NT2/D1 (cell line): ENCODE measurements around the gene BTK.
"Not testable (repeated sequence)": the region's sequence is repeated elsewhere in the genome, so short reads cannot be mapped to it uniquely, and the experiment has no call there.

Experiments
- DNase-seq: peaks from one replicate; pipeline ENCODE4 v3.0.0-alpha.2; 2011; ENCODE audit warnings: low read depth, low spot score
- H3K27me3 ChIP-seq: 2 replicates; pipeline ENCODE4 v1.6.0; 2011; ENCODE audit warnings: mild to moderate bottlenecking; ENCODE audit not compliant: insufficient read length, insufficient read depth
- H3K36me3 ChIP-seq: 2 replicates; pipeline ENCODE4 v1.6.1; 2011; ENCODE audit warnings: mild to moderate bottlenecking, low read length, mixed read lengths; ENCODE audit not compliant: insufficient read depth, insufficient read length
- H3K4me1 ChIP-seq: 2 replicates; pipeline ENCODE4 v1.5.1; 2011; ENCODE audit not compliant: insufficient read depth, insufficient read length
- H3K4me3 ChIP-seq: 2 replicates; pipeline ENCODE4 v1.5.1; 2011; ENCODE audit warnings: low read depth; ENCODE audit not compliant: insufficient read length
- H3K9ac ChIP-seq: 2 replicates; pipeline ENCODE4 v1.6.0; 2011; ENCODE audit warnings: low read depth; ENCODE audit not compliant: insufficient read length
- H3K9me3 ChIP-seq: 2 replicates; pipeline ENCODE4 v1.5.1; 2011; ENCODE audit warnings: mild to moderate bottlenecking, low read length; ENCODE audit not compliant: insufficient read depth
- SUZ12 ChIP-seq: IDR thresholded peaks from 2 replicates; pipeline ENCODE4 v1.6.1; 2011; ENCODE audit not compliant: insufficient read length, insufficient read depth; ENCODE audit errors: extremely low read depth
- YY1 ChIP-seq: IDR thresholded peaks from 2 replicates; pipeline ENCODE4 v1.6.1; 2011; ENCODE audit not compliant: insufficient read length, insufficient read depth
- ZNF274 ChIP-seq: IDR thresholded peaks from 2 replicates; pipeline ENCODE4 v1.6.1; 2011; ENCODE audit warnings: mild to moderate bottlenecking, low read depth, low read length

Gene BTK

GRCh38 chrX:101359966-101360365, 26.0 kb downstream of the BTK start:
- TF ChIP-seq ZNF274, result no peak
- TF ChIP-seq SUZ12, result no peak
- no peak for TF ChIP-seq YY1
- Histone ChIP-seq H3K36me3 (no peaks in the 10 kb centered on the region), H3K4me3 (no peak overlapping the region), H3K27me3 (no peaks in the 10 kb centered on the region), H3K9ac (no peak overlapping the region), H3K4me1 (no peaks in the 10 kb centered on the region), H3K9me3 (no peaks in the 10 kb centered on the region)
- DNase-seq, result no peak

- Histone ChIP-seq H3K4me3 (no peak overlapping the region), H3K9ac (no peak overlapping the region), H3K36me3 (no peaks in the 10 kb centered on the region), H3K9me3 (no peaks in the 10 kb centered on the region), H3K4me1 (no peaks in the 10 kb centered on the region), H3K27me3 (no peaks in the 10 kb centered on the region)
- no peak for TF ChIP-seq SUZ12
- no peak for TF ChIP-seq ZNF274
- no peak for TF ChIP-seq YY1
- no peak for DNase-seq
These were observed 28.7 kb downstream of the BTK start for GRCh38 chrX:101357166-101357795.

- Histone ChIP-seq H3K4me1 (no peaks in the 10 kb centered on the region), H3K27me3 (no peaks in the 10 kb centered on the region), H3K9me3 (no peaks in the 10 kb centered on the region), H3K4me3 (peak overlapping the region; percentile 93), H3K36me3 (peaks cover 23% of the 10 kb centered on the region), H3K9ac (peak overlapping the region; percentile 97)
- TF ChIP-seq ZNF274, result no peak
- TF ChIP-seq SUZ12, result no peak
- TF ChIP-seq YY1, result no peak
- no peak for DNase-seq
These were observed 36.8 kb downstream of the BTK start for GRCh38 chrX:101349193-101349562.

GRCh38 chrX:101348452-101349192, 37.4 kb downstream of the BTK start, which contains the start of gene TIMM8A:
Gene TIMM8A (minus strand): TSS chrX:101348742. CDS start chrX:101348664, 78 bp downstream.
- Histone ChIP-seq H3K4me1 (no peaks in the 10 kb centered on the region), H3K4me3 (peak within 1 kb of the TSS; percentile 93), H3K36me3 (peaks cover 26% of the 10 kb centered on the region), H3K9ac (peak within 1 kb of the TSS; percentile 97), H3K9me3 (no peaks in the 10 kb centered on the region), H3K27me3 (no peaks in the 10 kb centered on the region)
- peak; percentile 68 for DNase-seq
- TF ChIP-seq SUZ12 (no peak), YY1 (no peak), ZNF274 (no peak)

- Histone ChIP-seq H3K27me3 (no peaks in the 10 kb centered on the region), H3K4me3 (peak overlapping the region; percentile 93), H3K4me1 (no peaks in the 10 kb centered on the region), H3K9ac (peak overlapping the region; percentile 97), H3K36me3 (peaks cover 32% of the 10 kb centered on the region), H3K9me3 (no peaks in the 10 kb centered on the region)
- no peak for DNase-seq
- TF ChIP-seq ZNF274 (no peak), SUZ12 (no peak), YY1 (no peak)
These were observed 38.0 kb downstream of the BTK start for GRCh38 chrX:101347859-101348451.

GRCh38 chrX:101337776-101338271, 48.2 kb downstream of the BTK start:
- no peak for DNase-seq
- H3K9ac ChIP-seq, result no peak overlapping the region
- no peaks in the 10 kb centered on the region for H3K27me3 ChIP-seq
- TF ChIP-seq ZNF274 (no peak), SUZ12 (no peak), YY1 (no peak)
- no peaks in the 10 kb centered on the region for H3K4me1 ChIP-seq
- no peaks in the 10 kb centered on the region for H3K36me3 ChIP-seq
- no peaks in the 10 kb centered on the region for H3K9me3 ChIP-seq
- no peak overlapping the region for H3K4me3 ChIP-seq

- not testable (repeated sequence) for H3K27me3 ChIP-seq, H3K4me1 ChIP-seq, H3K36me3 ChIP-seq, H3K9ac ChIP-seq, H3K4me3 ChIP-seq, DNase-seq, H3K9me3 ChIP-seq
These were observed 51.7 kb downstream of the BTK start for GRCh38 chrX:101334310-101334709.

- H3K9me3 ChIP-seq, H3K9ac ChIP-seq, H3K4me3 ChIP-seq, H3K4me1 ChIP-seq, DNase-seq, H3K27me3 ChIP-seq, H3K36me3 ChIP-seq: not testable (repeated sequence)
These were observed 59.4 kb downstream of the BTK start for GRCh38 chrX:101326600-101326999.
